Common myeloid progenitor, CD34-positive (primary cell): ENCODE results near the gene IP6K3.

Experiments
- CTCF ChIA-PET: fragments of 350-600 bp; sonication (Branson Sonifier 250); formaldehyde crosslinking; loops from one replicate; lab custom pipeline; 2021; ENCODE audit warnings: antibody characterized with exemption; lab: Charles Lee
- POLR2A ChIA-PET: fragments of 350-600 bp; sonication (Branson Sonifier 250); formaldehyde crosslinking; loops from one replicate; lab custom pipeline; 2021; ENCODE audit warnings: antibody characterized with exemption; lab: Charles Lee
- DNase-seq, 3 donors: peaks; one replicate each; pipeline versions ENCODE4 v3.0.0 to v3.0.0-alpha.2; 2013
- H3K27ac ChIP-seq, 2 experiments: 1 replicate in 1 of 2; 2 replicates in 1 of 2; pipeline ENCODE4 v1.7.0; 2013; ENCODE audit warnings: inconsistent platforms in 2 of 2, low read length in 2 of 2, mild to moderate bottlenecking in 2 of 2, low read depth in 1 of 2, moderate library complexity in 1 of 2; ENCODE audit not compliant: severe bottlenecking in 2 of 2, insufficient read depth in 1 of 2, poor library complexity in 1 of 2
- H3K27me3 ChIP-seq, 5 experiments: replicated peaks in 2 of 5; 1 replicate in 3 of 5; 2 replicates in 2 of 5; pipeline versions ENCODE4 v1.6.1 to v1.7.0; 2013; ENCODE audit warnings: low read length in 4 of 5, mild to moderate bottlenecking in 2 of 5, moderate library complexity in 2 of 5, inconsistent platforms in 1 of 5; ENCODE audit not compliant: insufficient read depth in 5 of 5, control insufficient read depth in 4 of 5
- H3K36me3 ChIP-seq, 4 experiments: 1 replicate in 2 of 4; 2 replicates in 2 of 4; pipeline versions ENCODE4 v1.6.1 to v1.7.0; 2013; ENCODE audit warnings: low read length in 3 of 4, control low read depth in 1 of 4, mild to moderate bottlenecking in 1 of 4; ENCODE audit not compliant: control insufficient read depth in 4 of 4, insufficient read depth in 4 of 4
- H3K4me1 ChIP-seq, 4 experiments: 1 replicate in 3 of 4; 2 replicates in 1 of 4; pipeline versions ENCODE4 v1.6.1 to v1.7.1; 2013; ENCODE audit warnings: low read length in 3 of 4, mild to moderate bottlenecking in 3 of 4, control low read depth in 1 of 4, inconsistent platforms in 1 of 4, moderate library complexity in 1 of 4; ENCODE audit not compliant: control insufficient read depth in 4 of 4, insufficient read depth in 4 of 4; ENCODE audit errors: control extremely low read depth in 1 of 4
- H3K4me3 ChIP-seq, 7 experiments: 1 replicate in 4 of 7; 2 replicates in 3 of 7; pipeline versions ENCODE4 v1.5.1 to v1.7.0; 2013; ENCODE audit warnings: mild to moderate bottlenecking in 7 of 7, low read length in 6 of 7, moderate library complexity in 6 of 7, inconsistent platforms in 2 of 7, low read depth in 2 of 7, control low read depth in 1 of 7; ENCODE audit not compliant: insufficient read depth in 4 of 7, control insufficient read depth in 1 of 7; ENCODE audit errors: extremely low read depth in 1 of 7
- H3K9me3 ChIP-seq, 5 experiments: 1 replicate in 4 of 5; 2 replicates in 1 of 5; pipeline versions ENCODE4 v1.6.1 to v1.7.1; 2013; ENCODE audit warnings: low read length in 4 of 5, mild to moderate bottlenecking in 2 of 5, inconsistent platforms in 1 of 5, low read depth in 1 of 5, moderate library complexity in 1 of 5; ENCODE audit not compliant: control insufficient read depth in 4 of 5, insufficient read depth in 2 of 5; ENCODE audit errors: control extremely low read depth in 1 of 5
- WGBS: methylation state at CpG from one replicate; pipeline ENCODE4 v1.1.5; 2013; ENCODE audit not compliant: insufficient coverage; 5-methylcytosine and 5-hydroxymethylcytosine counted together

Gene IP6K3

DNA sequence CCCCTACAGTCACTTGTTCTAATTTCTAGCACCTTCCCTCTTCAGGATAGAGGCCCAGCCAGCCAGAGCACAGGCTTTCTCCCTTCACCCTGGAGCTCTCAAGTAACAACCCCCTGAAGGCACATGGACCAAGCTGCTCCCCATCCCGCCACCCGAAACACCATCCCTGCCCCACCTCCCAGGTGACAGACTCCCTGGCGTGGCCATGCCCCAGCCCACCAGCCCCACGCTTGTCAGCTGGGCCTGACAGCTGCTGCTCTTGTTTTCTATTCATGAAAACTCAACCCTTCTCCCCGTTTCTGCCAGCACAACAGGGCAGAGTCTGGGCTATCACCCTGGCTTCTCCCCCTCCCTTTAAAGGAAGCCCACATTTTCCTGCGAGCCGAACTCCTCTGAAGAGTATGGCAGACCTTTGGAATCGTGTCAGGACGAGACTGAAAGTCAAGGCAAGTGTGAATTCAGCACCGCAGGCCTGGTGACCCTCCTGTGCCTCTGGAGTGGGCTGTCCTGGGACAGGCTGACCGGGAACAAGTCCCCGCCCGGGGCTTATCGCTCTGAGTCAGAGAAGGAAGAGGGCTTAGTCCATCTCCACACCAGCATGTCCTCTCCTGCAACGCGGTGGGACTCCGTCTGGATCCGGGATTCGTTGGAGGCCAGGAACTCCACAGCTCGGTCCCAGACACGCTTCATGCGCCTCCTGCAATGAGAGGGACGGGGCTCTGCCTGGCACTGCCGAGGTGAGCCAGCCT lies 25.6 kb upstream of the IP6K3 start:
- Histone ChIP-seq H3K4me1 (peaks cover 0 to 8% (median 1%) of the 10 kb centered on the region in 4 experiments), H3K27me3 (peaks cover 0 to 24% (median 5%) of the 10 kb centered on the region in 5 experiments), H3K36me3 (peaks cover 7 to 48% (median 36%) of the 10 kb centered on the region in 4 experiments), H3K27ac (no peak overlapping the region), H3K4me3 (no peak overlapping the region), H3K9me3 (peaks cover 0 to 2% (median 0%) of the 10 kb centered on the region in 5 experiments)
- CTCF ChIA-PET: interaction anchor here (0.7 to 8.9 kb wide), 27 partner anchors 10 to 382 kb away, joined by 3 to 86 read pairs (median 5); partner anchors contain the start of gene LEMD2
- POLR2A ChIA-PET: interaction anchor here (0.6 to 0.9 kb wide), 2 partner anchors 16 to 158 kb away, joined by 6 read pairs; partner anchors contain the start of gene LEMD2
- no peak for DNase-seq
- WGBS: 88% methylated on average over 23 of the region's 24 CpGs

DNA sequence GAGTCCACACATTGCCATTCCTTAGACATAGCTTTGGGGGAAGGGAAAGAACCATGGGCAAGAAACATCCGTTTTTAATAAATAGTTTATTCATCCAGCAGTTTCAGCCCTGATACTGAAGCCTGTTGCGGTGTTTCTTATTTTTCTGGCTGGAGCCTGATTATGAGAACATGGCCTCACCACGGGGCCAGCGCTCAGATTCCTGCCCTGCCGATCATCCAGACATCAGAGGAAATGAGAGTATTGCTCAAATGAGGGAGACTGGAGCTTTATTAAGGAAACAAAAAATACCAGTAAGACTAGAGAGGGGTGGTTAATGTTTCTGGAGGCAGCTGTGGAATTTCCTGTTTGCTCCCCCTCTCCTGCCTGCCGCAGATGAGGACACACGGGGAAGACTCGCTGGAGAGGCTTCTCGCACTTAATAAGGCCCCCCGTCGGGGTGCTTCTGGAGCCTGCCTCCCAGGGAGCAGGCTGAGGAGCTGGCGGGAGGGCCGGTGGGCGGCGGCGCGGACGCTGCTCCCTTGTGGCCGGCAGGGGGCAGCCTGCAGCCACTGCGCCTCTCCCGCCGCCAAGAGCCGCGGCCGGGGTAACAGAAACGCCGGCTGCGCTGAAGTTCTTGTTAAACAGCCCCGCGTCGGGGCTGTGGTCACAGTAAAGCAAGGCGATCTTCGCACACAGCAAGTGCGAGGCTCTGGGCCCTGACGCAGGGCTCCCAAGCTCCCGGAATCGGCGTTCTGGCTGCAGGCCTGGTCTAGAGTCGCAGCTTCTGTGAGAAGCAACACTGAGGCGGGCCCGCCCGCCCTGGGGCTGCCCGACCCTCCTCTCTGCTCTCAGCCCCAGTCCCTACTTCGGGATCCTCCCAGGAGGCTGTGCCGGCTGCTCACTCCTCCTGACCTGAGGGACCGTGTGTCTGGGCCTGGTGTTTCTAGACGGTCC lies 24.7 kb upstream of the IP6K3 start:
- peaks cover 0 to 3% (median 0%) of the 10 kb centered on the region in 5 experiments for H3K9me3 ChIP-seq
- WGBS: 25% methylated on average over 44 of the region's 47 CpGs
- peaks cover 0 to 8% (median 1%) of the 10 kb centered on the region in 4 experiments for H3K4me1 ChIP-seq
- peaks cover 0 to 24% (median 5%) of the 10 kb centered on the region in 5 experiments for H3K27me3 ChIP-seq
- POLR2A ChIA-PET: interaction anchor here (0.9 kb wide), 1 partner anchor 17 kb away, joined by 6 read pairs; the partner anchor contains the start of gene LEMD2
- peaks cover 4 to 39% (median 27%) of the 10 kb centered on the region in 4 experiments for H3K36me3 ChIP-seq
- CTCF ChIA-PET: interaction anchor here (0.7 to 8.9 kb wide), 40 partner anchors 9 to 383 kb away, joined by 3 to 86 read pairs (median 4); partner anchors contain the start of genes IP6K3 and MLN
- H3K27ac ChIP-seq: no peak overlapping the region
- DNase-seq: peak; percentile 63 to 83 (median 82)
- no peak overlapping the region for H3K4me3 ChIP-seq

- 55% methylated on average over 3 of the region's 3 CpGs for WGBS
- no peak overlapping the region for H3K27ac ChIP-seq
These were observed 24.1 kb upstream of the IP6K3 start for GRCh38 chr6:33770833-33771145.

DNA sequence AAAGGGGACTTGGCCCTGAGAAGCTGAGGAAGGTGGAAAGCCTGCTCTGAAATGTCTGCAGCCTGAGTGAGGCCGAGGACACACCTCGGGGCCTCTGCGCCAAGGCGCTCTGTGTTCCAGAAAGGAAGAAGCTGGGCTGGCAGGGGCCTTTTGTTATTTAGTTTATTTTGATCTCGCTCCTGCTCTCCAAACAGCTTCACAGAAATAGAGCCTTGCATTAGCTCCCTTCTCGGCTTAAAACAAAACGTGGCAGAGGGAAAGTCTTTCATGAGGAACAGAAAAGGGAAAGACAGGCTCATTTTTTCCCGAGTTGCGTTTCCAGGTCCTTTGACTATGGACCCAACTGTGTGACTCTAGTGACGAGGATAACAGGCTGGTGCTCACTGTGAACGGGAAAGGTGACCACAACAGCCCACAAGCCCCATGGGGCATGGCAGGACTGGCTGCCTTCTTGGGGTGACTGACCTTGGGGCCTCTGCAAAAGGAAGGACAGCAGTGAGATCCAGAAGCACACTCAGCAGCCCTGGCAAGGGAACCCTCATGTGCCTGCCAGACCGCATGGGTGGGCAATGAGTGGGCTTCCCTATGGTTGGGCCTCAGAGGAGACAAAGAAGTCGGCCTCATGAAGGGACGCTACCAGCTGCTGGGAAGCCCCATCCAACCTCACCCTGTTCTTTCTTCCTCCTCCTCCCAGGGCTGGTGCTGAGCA lies 23.6 kb upstream of the IP6K3 start:
- peaks cover 0 to 24% (median 5%) of the 10 kb centered on the region in 5 experiments for H3K27me3 ChIP-seq
- H3K4me3 ChIP-seq: no peak overlapping the region
- H3K4me1 ChIP-seq: peaks cover 0 to 8% (median 1%) of the 10 kb centered on the region in 4 experiments
- ChIA-PET POLR2A (interaction anchor here (0.5 to 1.4 kb wide), 2 partner anchors 10 to 384 kb away, joined by 3 read pairs; no protein-coding TSS in a partner anchor), CTCF (interaction anchor here (0.8 to 8.9 kb wide), 28 partner anchors 8 to 384 kb away, joined by 3 to 86 read pairs (median 5); partner anchors contain the start of genes IP6K3 and MLN)
- H3K36me3 ChIP-seq: peaks cover 2 to 28% (median 17%) of the 10 kb centered on the region in 4 experiments
- no peak for DNase-seq
- H3K9me3 ChIP-seq: peaks cover 0 to 3% (median 0%) of the 10 kb centered on the region in 5 experiments
- 45% methylated on average over 7 of the region's 14 CpGs for WGBS
- H3K27ac ChIP-seq: no peak overlapping the region

More at GRCh38 chr6:33770833-33771145, 24.1 kb upstream of the IP6K3 start:
- Histone ChIP-seq H3K36me3 (peaks cover 2 to 33% (median 21%) of the 10 kb centered on the region in 4 experiments), H3K9me3 (peaks cover 0 to 3% (median 0%) of the 10 kb centered on the region in 5 experiments), H3K4me1 (peaks cover 0 to 8% (median 1%) of the 10 kb centered on the region in 4 experiments), H3K4me3 (no peak overlapping the region), H3K27me3 (peaks cover 0 to 24% (median 5%) of the 10 kb centered on the region in 5 experiments)
- ChIA-PET POLR2A (no interaction called here), CTCF (interaction anchor here (0.7 to 8.9 kb wide), 34 partner anchors 9 to 384 kb away, joined by 3 to 86 read pairs (median 4); partner anchors contain the start of genes IP6K3 and MLN)
- no peak for DNase-seq

DNA sequence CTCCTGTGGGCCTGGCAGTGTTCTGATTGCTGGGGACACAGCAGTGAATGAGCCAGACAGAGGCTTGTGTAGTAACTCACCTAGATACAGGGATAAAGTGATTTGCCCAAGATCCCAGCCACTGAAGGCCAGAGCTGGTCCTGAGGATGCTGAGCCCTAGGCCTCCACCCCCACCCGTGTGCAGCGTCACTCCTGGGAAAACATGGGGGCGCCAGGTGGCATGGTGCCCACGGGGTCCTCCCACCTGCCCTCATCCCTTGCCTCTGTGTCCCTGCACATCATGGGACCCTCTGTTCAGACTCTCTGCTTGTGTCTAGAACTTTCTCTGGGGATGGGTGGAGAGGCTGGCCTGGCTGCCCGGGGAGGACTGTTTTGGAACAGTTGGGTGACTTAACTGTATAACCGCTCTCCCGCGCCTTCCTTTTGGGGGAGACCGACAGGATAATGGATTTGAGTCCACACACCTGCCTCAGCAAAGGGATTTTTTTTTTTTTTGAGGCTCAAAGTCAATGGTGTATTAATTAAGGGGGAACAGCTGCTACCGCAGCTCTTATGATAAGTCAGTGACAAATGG lies 22.6 kb upstream of the IP6K3 start:
- ChIA-PET CTCF (interaction anchor here (0.7 to 8.9 kb wide), 17 partner anchors 7 to 385 kb away, joined by 3 to 86 read pairs (median 4); no protein-coding TSS in a partner anchor), POLR2A (interaction anchor here (1.4 kb wide), 1 partner anchor 9 kb away, joined by 3 read pairs; no protein-coding TSS in a partner anchor)
- H3K27me3 ChIP-seq: peaks cover 0 to 24% (median 5%) of the 10 kb centered on the region in 5 experiments
- peaks cover 0 to 3% (median 0%) of the 10 kb centered on the region in 5 experiments for H3K9me3 ChIP-seq
- H3K36me3 ChIP-seq: peaks cover 0 to 20% (median 13%) of the 10 kb centered on the region in 4 experiments
- 89% methylated on average over 7 of the region's 10 CpGs for WGBS
- H3K4me1 ChIP-seq: peaks cover 0 to 8% (median 1%) of the 10 kb centered on the region in 4 experiments
- DNase-seq: no peak
- H3K4me3 ChIP-seq: no peak overlapping the region
- H3K27ac ChIP-seq: no peak overlapping the region
